ENCODE data around the gene PSMC3.

Gene PSMC3

GRCh38 chr11:47414685-47415070, 11.6 kb downstream of the PSMC3 start:
- DNase-seq (ENCODE audit: insufficient read length, low spot score): no peak
- FAIRE-seq: no peak

GRCh38 chr11:47413908-47414684, 12.1 kb downstream of the PSMC3 start:
- DNase-seq (ENCODE audit: insufficient read length, low spot score): no peak
- no peak for FAIRE-seq

GRCh38 chr11:47413351-47413750, 12.9 kb downstream of the PSMC3 start:
- FAIRE-seq: no peak
- no peak for DNase-seq (ENCODE audit: insufficient read length, low spot score)

- peak; percentile 77 for FAIRE-seq
Measured at GRCh38 chr11:47411884-47412746, 14.1 kb downstream of the PSMC3 start.

GRCh38 chr11:47410370-47411264, 15.6 kb downstream of the PSMC3 start:
- FAIRE-seq: no peak
- DNase-seq (ENCODE audit: insufficient read length, low spot score): no peak

More at GRCh38 chr11:47411884-47412746, 14.1 kb downstream of the PSMC3 start:
- DNase-seq (ENCODE audit: insufficient read length, low spot score): peak; percentile 62

GRCh38 chr11:47409440-47410369, 16.5 kb downstream of the PSMC3 start:
- DNase-seq (ENCODE audit: insufficient read length, low spot score): no peak
- no peak for FAIRE-seq

- DNase-seq (ENCODE audit: insufficient read length, low spot score) (no peak), FAIRE-seq (no peak)
Measured at GRCh38 chr11:47408598-47409439, 17.4 kb downstream of the PSMC3 start.

- FAIRE-seq: peak; percentile 84
- DNase-seq (ENCODE audit: insufficient read length, low spot score): peak; percentile 99
Measured at GRCh38 chr11:47407746-47408590, 18.3 kb downstream of the PSMC3 start, which contains the start of gene SLC39A13. Gene SLC39A13, plus strand, starts transcription at chr11:47408590. Its CDS starts 1,505 bp downstream, at chr11:47410095.

GRCh38 chr11:47406896-47407745, 19.1 kb downstream of the PSMC3 start:
- no peak for FAIRE-seq
- no peak for DNase-seq (ENCODE audit: insufficient read length, low spot score)

- no peak for FAIRE-seq
- DNase-seq (ENCODE audit: insufficient read length, low spot score): no peak
Measured at GRCh38 chr11:47403571-47403970, 22.7 kb downstream of the PSMC3 start.

GRCh38 chr11:47403135-47403534, 23.1 kb downstream of the PSMC3 start:
- FAIRE-seq: no peak
- no peak for DNase-seq (ENCODE audit: insufficient read length, low spot score)

- DNase-seq (ENCODE audit: insufficient read length, low spot score) (no peak), FAIRE-seq (peak; percentile 82)
Measured at GRCh38 chr11:47400768-47401279, 25.4 kb downstream of the PSMC3 start.

GRCh38 chr11:47399860-47400767, 26.1 kb downstream of the PSMC3 start:
- DNase-seq (ENCODE audit: insufficient read length, low spot score) (peak; percentile 52), FAIRE-seq (peak; percentile 39)

GRCh38 chr11:47398551-47398950, 27.7 kb downstream of the PSMC3 start:
- DNase-seq (ENCODE audit: insufficient read length, low spot score) (no peak), FAIRE-seq (no peak)

- no peak for DNase-seq (ENCODE audit: insufficient read length, low spot score)
- FAIRE-seq: no peak
Measured at GRCh38 chr11:47398011-47398410, 28.2 kb downstream of the PSMC3 start.

- DNase-seq (ENCODE audit: insufficient read length, low spot score) (no peak), FAIRE-seq (no peak)
Measured at GRCh38 chr11:47396049-47396320, 30.3 kb downstream of the PSMC3 start.
